Fibroblast of lung (primary cell): ENCODE results near the gene NID1. TPM values are rescaled to one million over a fixed set of nuclear protein-coding genes. Genes with fewer than 3 reads are reported as not detected.
"Not testable (repeated sequence)": the region's sequence is repeated elsewhere in the genome, so short reads cannot be mapped to it uniquely, and the experiment has no call there.

ENCODE experiments used
- DNase-seq, 2 donors: peaks; one replicate each; pipeline versions ENCODE4 v3.0.0 to v3.0.0-alpha.2; 2010; ENCODE audit warnings: low read depth in 2 of 2
- H2AFZ ChIP-seq: 2 replicates; pipeline ENCODE4 v1.5.1; 2012; ENCODE audit warnings: low read length, control low read depth, inconsistent platforms
- H3K27ac ChIP-seq: 2 replicates; pipeline ENCODE4 v1.5.1; 2011; ENCODE audit warnings: low read length, control low read depth; ENCODE audit not compliant: insufficient read depth
- H3K27me3 ChIP-seq: 2 replicates; pipeline ENCODE4 v1.5.1; 2011; ENCODE audit warnings: mild to moderate bottlenecking, low read length; ENCODE audit not compliant: control insufficient read depth, insufficient read depth
- H3K36me3 ChIP-seq: 2 replicates; pipeline ENCODE4 v1.5.1; 2011; ENCODE audit warnings: low read length; ENCODE audit not compliant: control insufficient read depth, insufficient read depth
- H3K4me1 ChIP-seq: 2 replicates; pipeline ENCODE4 v1.5.1; 2011; ENCODE audit warnings: low read length; ENCODE audit not compliant: control insufficient read depth, insufficient read depth; ENCODE audit errors: extremely low read depth
- H3K4me2 ChIP-seq: 2 replicates; pipeline ENCODE4 v1.5.1; 2011; ENCODE audit warnings: low read length, control low read depth; ENCODE audit not compliant: insufficient read depth; ENCODE audit errors: extremely low read depth
- H3K4me3 ChIP-seq, 4 experiments: fragments of 200-600 bp in 1 of 4; sonication (generic) in 1 of 4; replicated peaks in 1 of 4; 2 replicates each; pipeline ENCODE4 v1.5.1; 2011 to 2016; ENCODE audit warnings: low read length in 4 of 4, low read depth in 3 of 4, mild to moderate bottlenecking in 3 of 4, control low read depth in 2 of 4, inconsistent platforms in 1 of 4, mixed read lengths in 1 of 4; ENCODE audit not compliant: insufficient read depth in 1 of 4; ENCODE audit errors: control extremely low read depth in 1 of 4
- H3K79me2 ChIP-seq: 2 replicates; pipeline ENCODE4 v1.5.1; 2012; ENCODE audit warnings: mild to moderate bottlenecking, low read length, inconsistent platforms; ENCODE audit not compliant: control insufficient read depth, insufficient read depth
- H3K9ac ChIP-seq: 2 replicates; pipeline ENCODE4 v1.5.1; 2011; ENCODE audit warnings: mild to moderate bottlenecking, low read length, control low read depth; ENCODE audit not compliant: insufficient read depth
- H3K9me3 ChIP-seq: 2 replicates; pipeline ENCODE4 v1.5.1; 2012; ENCODE audit warnings: low read depth, low read length; ENCODE audit not compliant: control insufficient read depth, insufficient read depth
- H4K20me1 ChIP-seq: 2 replicates; pipeline ENCODE4 v1.5.1; 2011; ENCODE audit warnings: low read length; ENCODE audit not compliant: control insufficient read depth, insufficient read depth; ENCODE audit errors: extremely low read depth
- CTCF ChIP-seq, 2 donors: IDR thresholded peaks in 1 of 2; conservative IDR thresholded peaks in 1 of 2; 1 replicate in 1 of 2; 2 replicates in 1 of 2; pipeline ENCODE4 v1.5.1; 2011 to 2012; ENCODE audit warnings: low read length in 2 of 2, control low read depth in 1 of 2, inconsistent platforms in 1 of 2, low read depth in 1 of 2, mild to moderate bottlenecking in 1 of 2
- EZH2 ChIP-seq: IDR thresholded peaks from 2 replicates; pipeline ENCODE4 v1.5.1; 2012; ENCODE audit warnings: low read length, control low read depth, mild to moderate bottlenecking; ENCODE audit errors: missing control alignments
- polyA plus RNA-seq, 2 donors: library from polyadenylated mRNA; depleted of rRNA in 1 of 2; stranded (reverse) in 1 of 2; unstranded in 1 of 2; fragments of >200 nt; gene quantifications; 2 replicates each; pipeline ENCODE4 v1.2.1, GENCODE V29; 2011 to 2012; ENCODE audit warnings: missing spikeins in 1 of 2
- total RNA-seq: library from RNA; depleted of rRNA; stranded (reverse); fragments of >200 nt; gene quantifications from 2 replicates; pipeline ENCODE4 v1.2.1, GENCODE V29; 2014

Gene NID1
- total and polyA plus RNA-seq, 2 donors (not counting 1 experiment from before 2014, with no cell fraction given): 29.1 to 152 TPM

GRCh38 chr1:235968831-235969230 is 96.1 kb downstream of the NID1 start:
- no peaks in the 10 kb centered on the region for H3K36me3 ChIP-seq
- no peak for TF ChIP-seq CTCF (conservative IDR thresholded peaks at IDR 0.05 in 1 of 2, IDR thresholded peaks at IDR 0.05 in 1 of 2; ENCODE audit: low read depth in 1 of 2, low read length in 2 of 2)
- TF ChIP-seq EZH2: no peak
- no peak overlapping the region for H3K4me2 ChIP-seq
- no peaks in the 10 kb centered on the region for H3K79me2 ChIP-seq
- H3K27me3 ChIP-seq: no peaks in the 10 kb centered on the region
- H3K4me3 ChIP-seq: no peak overlapping the region
- H4K20me1 ChIP-seq: no peaks in the 10 kb centered on the region
- peaks cover 6% of the 10 kb centered on the region for H3K4me1 ChIP-seq
- no peaks in the 10 kb centered on the region for H3K9me3 ChIP-seq
- no peak for DNase-seq
- no peak overlapping the region for H3K27ac ChIP-seq
- no peak overlapping the region for H3K9ac ChIP-seq
- H2AFZ ChIP-seq: no peak overlapping the region

- H3K4me3 ChIP-seq, H3K4me2 ChIP-seq, H3K27me3 ChIP-seq, H3K9ac ChIP-seq, DNase-seq, H4K20me1 ChIP-seq, H3K4me1 ChIP-seq, H3K9me3 ChIP-seq, H3K79me2 ChIP-seq, H3K36me3 ChIP-seq, H3K27ac ChIP-seq, H2AFZ ChIP-seq: not testable (repeated sequence)
Measured at GRCh38 chr1:235966134-235966533, 98.8 kb downstream of the NID1 start.

GRCh38 chr1:235960809-235961208 is 104.1 kb downstream of the NID1 start:
- Histone ChIP-seq H3K4me3 (no peak overlapping the region), H3K27me3 (no peaks in the 10 kb centered on the region), H3K27ac (no peak overlapping the region), H3K4me1 (no peaks in the 10 kb centered on the region), H3K9ac (no peak overlapping the region), H3K9me3 (no peaks in the 10 kb centered on the region), H2AFZ (no peak overlapping the region), H3K79me2 (no peaks in the 10 kb centered on the region), H4K20me1 (no peaks in the 10 kb centered on the region), H3K4me2 (no peak overlapping the region), H3K36me3 (no peaks in the 10 kb centered on the region)
- no peak for DNase-seq
- TF ChIP-seq CTCF (conservative IDR thresholded peaks at IDR 0.05 in 1 of 2, IDR thresholded peaks at IDR 0.05 in 1 of 2; ENCODE audit: low read depth in 1 of 2, low read length in 2 of 2) (no peak), EZH2 (no peak)
